ENCODE measurements around the gene WDR20.

GRCh38 chr14:102210421-102211042 lies 70.8 kb downstream of the WDR20 start:
- TF ChIP-seq CTCF (IDR thresholded peaks at IDR 0.05), result no peak
- TF ChIP-seq POLR2A (IDR thresholded peaks at IDR 0.05), result no peak
- TF ChIP-seq POLR2AphosphoS5 (IDR thresholded peaks at IDR 0.05), result no peak
- TF ChIP-seq EP300 (IDR thresholded peaks at IDR 0.05), result no peak
